SK-N-SH (cell line): ENCODE results near the gene ISOC2.

Source experiments
- EP300 ChIP-seq, 2 experiments: IDR thresholded peaks; 2 replicates each; pipeline versions ENCODE4 v1.4.0 to v1.6.1; 2012; ENCODE audit warnings: borderline replicate concordance in 1 of 2, low read depth in 1 of 2, low read length in 1 of 2
- FOXM1 ChIP-seq: IDR thresholded peaks from 2 replicates; pipeline ENCODE4 v1.4.0; 2012; ENCODE audit warnings: low read depth, mild to moderate bottlenecking
- GABPA ChIP-seq: IDR thresholded peaks from 2 replicates; pipeline ENCODE4 v1.4.0; 2012; ENCODE audit warnings: low read depth, mild to moderate bottlenecking
- IRF3 ChIP-seq: fragments of 150-350 bp; IDR thresholded peaks from 2 replicates; pipeline ENCODE4 v1.6.1; 2016; ENCODE audit warnings: mild to moderate bottlenecking, low read depth, low read length
- JUND ChIP-seq: IDR thresholded peaks from 2 replicates; pipeline ENCODE4 v1.4.0; 2012
- PBX3 ChIP-seq: IDR thresholded peaks from 2 replicates; pipeline ENCODE4; 2012
- POLR2AphosphoS5 ChIP-seq: IDR thresholded peaks from 2 replicates; pipeline ENCODE4 v1.6.1; 2012; ENCODE audit warnings: low read depth, low read length
- REST ChIP-seq: IDR thresholded peaks from 2 replicates; pipeline ENCODE4 v1.6.1; 2012; ENCODE audit warnings: mild to moderate bottlenecking, low read depth, low read length, moderate library complexity
- RFX5 ChIP-seq: IDR thresholded peaks from 2 replicates; pipeline ENCODE4 v1.6.1; 2012; ENCODE audit warnings: mild to moderate bottlenecking, improper control_type of control experiment, low read length
- SIN3A ChIP-seq: IDR thresholded peaks from 2 replicates; pipeline ENCODE4 v1.6.1; 2012; ENCODE audit warnings: low read depth, mild to moderate bottlenecking, low read length, moderate library complexity, borderline replicate concordance
- TAF1 ChIP-seq: IDR thresholded peaks from 2 replicates; pipeline ENCODE4 v1.6.1; 2012; ENCODE audit warnings: low read depth, mild to moderate bottlenecking, low read length, moderate library complexity, borderline replicate concordance
- YY1 ChIP-seq: IDR thresholded peaks from 2 replicates; pipeline ENCODE4 v1.4.0; 2012; ENCODE audit warnings: low read depth, mild to moderate bottlenecking
- TF ChIP-seq, protein P1 (sequence below): fragments of 200-600 bp; sonication (generic); IDR thresholded peaks from 2 replicates; pipeline ENCODE4 v1.6.1; 2017; ENCODE audit warnings: antibody characterized with exemption, mild to moderate bottlenecking, moderate library complexity

DNA sequence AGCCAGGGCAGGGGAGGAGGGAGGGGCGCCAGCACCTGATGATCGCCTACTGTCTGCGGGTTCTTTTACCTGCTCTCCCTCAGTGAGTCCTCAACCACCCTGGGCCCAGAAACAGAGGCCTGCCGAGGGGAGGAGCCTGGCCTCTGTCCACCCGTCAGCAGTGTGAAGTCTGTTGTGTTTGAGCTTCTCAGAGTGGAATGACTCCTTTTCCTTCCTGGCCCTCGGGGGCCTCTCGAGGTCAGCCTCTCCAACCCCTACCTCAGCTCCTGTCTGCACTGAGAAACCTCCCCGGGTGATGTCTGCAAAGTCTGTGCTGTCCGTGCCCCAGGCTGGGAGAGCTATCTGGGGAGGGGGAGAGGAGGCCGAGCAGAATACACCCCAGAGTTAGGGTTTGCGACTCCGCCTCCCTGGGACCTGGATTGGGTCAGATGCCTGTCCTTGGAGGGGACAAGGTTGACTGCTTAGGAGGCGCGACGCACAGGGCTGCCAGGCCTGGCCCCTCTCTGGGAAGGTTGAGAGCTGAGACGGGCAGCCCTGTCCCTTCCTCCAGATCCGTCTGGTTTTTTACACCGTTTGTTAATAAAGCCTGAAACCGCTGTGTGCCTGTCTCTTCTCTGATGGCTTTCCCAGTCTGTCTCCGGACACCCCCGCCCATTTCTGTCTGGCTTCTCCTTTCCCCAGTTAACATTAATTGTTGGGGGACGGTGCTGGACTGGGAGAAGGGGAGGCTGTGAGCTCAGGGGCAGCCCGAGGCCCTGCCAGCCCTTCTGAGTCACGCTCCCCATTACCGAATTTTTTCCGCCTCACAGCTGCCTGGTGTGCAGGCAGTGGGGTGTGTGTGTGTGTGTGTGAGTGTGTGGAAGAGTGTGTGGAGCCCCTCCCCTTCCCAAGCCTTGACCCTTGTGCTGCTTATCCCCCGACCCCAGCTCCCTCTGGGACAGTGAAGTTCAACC is 25.8 kb upstream of the ISOC2 start:
- TF ChIP-seq, protein P1, sequence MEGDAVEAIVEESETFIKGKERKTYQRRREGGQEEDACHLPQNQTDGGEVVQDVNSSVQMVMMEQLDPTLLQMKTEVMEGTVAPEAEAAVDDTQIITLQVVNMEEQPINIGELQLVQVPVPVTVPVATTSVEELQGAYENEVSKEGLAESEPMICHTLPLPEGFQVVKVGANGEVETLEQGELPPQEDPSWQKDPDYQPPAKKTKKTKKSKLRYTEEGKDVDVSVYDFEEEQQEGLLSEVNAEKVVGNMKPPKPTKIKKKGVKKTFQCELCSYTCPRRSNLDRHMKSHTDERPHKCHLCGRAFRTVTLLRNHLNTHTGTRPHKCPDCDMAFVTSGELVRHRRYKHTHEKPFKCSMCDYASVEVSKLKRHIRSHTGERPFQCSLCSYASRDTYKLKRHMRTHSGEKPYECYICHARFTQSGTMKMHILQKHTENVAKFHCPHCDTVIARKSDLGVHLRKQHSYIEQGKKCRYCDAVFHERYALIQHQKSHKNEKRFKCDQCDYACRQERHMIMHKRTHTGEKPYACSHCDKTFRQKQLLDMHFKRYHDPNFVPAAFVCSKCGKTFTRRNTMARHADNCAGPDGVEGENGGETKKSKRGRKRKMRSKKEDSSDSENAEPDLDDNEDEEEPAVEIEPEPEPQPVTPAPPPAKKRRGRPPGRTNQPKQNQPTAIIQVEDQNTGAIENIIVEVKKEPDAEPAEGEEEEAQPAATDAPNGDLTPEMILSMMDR = no peak
- TF ChIP-seq IRF3 = no peak
- no peak for TF ChIP-seq YY1
- TF ChIP-seq GABPA = no peak
- TF ChIP-seq POLR2AphosphoS5 = peak; percentile 24
- TF ChIP-seq EP300 (IDR thresholded peaks at IDR 0.05; ENCODE audit: borderline replicate concordance in 1 of 2, low read depth in 1 of 2, low read length in 1 of 2) = peak in 1 of 2 experiments; percentile 66; a peak in 1 of 4 replicates
- TF ChIP-seq RFX5 = no peak
- peak; percentile 41; the same call in 1 of the 2 replicates for TF ChIP-seq REST
- peak; percentile 82 for TF ChIP-seq SIN3A
- peak; percentile 78 for TF ChIP-seq JUND
- TF ChIP-seq PBX3 = peak; percentile 67
- TF ChIP-seq FOXM1 = 0 out of 2 replicates have a peak, but pooled peaks have one; percentile 32
- TF ChIP-seq TAF1 = peak; percentile 57; the same call in 1 of the 2 replicates
